Measurements from ENCODE around the gene RBMS1. TPM values are rescaled to one million over a fixed set of nuclear protein-coding genes. Genes with fewer than 3 reads are reported as not detected.
A peak's percentile ranks its signal among the peaks of the same experiment; 100 is the strongest.

RBMS1 gene
- total RNA-seq, 1 donor from 2014 or later, result 73.7 TPM

DNA sequence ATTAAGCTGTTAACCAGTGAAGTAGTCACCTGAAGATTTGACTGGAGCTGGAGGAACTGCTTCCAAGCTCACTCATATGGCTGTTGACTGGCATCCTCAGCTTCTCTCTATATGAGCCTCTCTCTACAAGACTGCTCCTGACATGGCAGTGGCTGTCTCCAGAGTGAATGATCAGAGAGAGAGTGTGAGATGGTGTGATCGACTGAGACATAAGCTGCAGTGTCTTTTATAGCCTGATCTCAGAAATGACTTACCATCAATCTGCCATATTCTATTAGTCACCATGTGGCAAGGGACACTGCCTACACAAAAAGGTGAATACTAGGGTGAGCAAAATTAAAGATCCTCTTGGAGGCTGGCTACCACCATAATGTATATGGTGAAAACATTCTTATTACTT is 7.8 kb upstream of the RBMS1 start:
- no peak for TF ChIP-seq CTCF (conservative IDR thresholded peaks at IDR 0.05)
- Mint-ChIP-seq H3K4me3 (no peak overlapping the region), H3K27me3 (no peaks in the 10 kb centered on the region), H3K4me1 (ENCODE audit: unreplicated experiment) (no peaks in the 10 kb centered on the region), H3K36me3 (no peaks in the 10 kb centered on the region), H3K27ac (no peak overlapping the region), H3K9me3 (no peaks in the 10 kb centered on the region)
- no peak for DNase-seq (ENCODE audit: extremely low spot score, unreplicated experiment)

DNA sequence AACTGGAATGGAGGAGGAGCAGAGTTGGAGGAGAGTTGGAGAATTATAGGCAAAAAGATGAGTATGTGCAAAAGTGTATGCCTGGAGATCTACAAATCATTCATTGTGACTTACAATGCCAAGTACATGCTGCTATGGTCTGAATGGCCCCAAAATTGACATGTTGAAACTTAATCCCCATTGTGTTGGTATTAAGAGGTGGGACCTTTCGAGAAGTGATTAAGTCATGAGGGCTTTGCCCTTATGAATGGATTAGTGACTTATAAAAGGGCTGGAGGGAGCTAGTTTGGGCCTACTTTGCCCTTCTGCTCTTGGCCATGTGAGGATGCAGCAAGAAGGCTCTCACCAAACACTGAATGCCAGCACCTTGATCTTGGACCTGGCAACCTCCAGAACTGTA is 6.3 kb upstream of the RBMS1 start:
- DNase-seq (ENCODE audit: extremely low spot score, unreplicated experiment), result no peak
- Mint-ChIP-seq H3K4me3 (no peak overlapping the region), H3K36me3 (no peaks in the 10 kb centered on the region), H3K9me3 (no peaks in the 10 kb centered on the region), H3K4me1 (ENCODE audit: unreplicated experiment) (no peaks in the 10 kb centered on the region), H3K27me3 (no peaks in the 10 kb centered on the region), H3K27ac (no peak overlapping the region)
- no peak for TF ChIP-seq CTCF (conservative IDR thresholded peaks at IDR 0.05)

DNA sequence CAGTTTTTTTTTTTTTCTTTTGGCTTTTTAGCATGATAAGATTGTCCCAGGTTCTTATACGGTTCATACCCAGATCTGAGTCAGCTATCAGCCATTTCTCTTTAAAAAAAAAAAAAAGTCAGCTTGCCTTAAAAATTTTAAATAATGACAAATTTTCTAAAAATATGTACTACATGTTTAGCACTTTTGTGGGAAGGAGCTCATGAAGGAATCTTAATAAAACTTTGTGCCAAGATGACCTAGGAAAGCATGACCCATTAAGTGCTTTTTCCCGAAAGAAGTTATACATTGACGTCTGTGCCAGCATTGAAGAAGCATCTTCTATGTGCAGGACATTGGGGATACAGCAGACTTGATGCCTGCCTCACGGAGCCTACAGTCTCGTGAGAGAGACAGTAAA is 4.5 kb upstream of the RBMS1 start:
- no peak for DNase-seq (ENCODE audit: extremely low spot score, unreplicated experiment)
- no peak overlapping the region for H3K27ac Mint-ChIP-seq
- no peak overlapping the region for H3K4me3 Mint-ChIP-seq
- no peaks in the 10 kb centered on the region for H3K9me3 Mint-ChIP-seq
- TF ChIP-seq CTCF (conservative IDR thresholded peaks at IDR 0.05), result no peak
- H3K4me1 Mint-ChIP-seq (ENCODE audit: unreplicated experiment), result no peaks in the 10 kb centered on the region
- H3K36me3 Mint-ChIP-seq, result no peaks in the 10 kb centered on the region
- H3K27me3 Mint-ChIP-seq, result no peaks in the 10 kb centered on the region

DNA sequence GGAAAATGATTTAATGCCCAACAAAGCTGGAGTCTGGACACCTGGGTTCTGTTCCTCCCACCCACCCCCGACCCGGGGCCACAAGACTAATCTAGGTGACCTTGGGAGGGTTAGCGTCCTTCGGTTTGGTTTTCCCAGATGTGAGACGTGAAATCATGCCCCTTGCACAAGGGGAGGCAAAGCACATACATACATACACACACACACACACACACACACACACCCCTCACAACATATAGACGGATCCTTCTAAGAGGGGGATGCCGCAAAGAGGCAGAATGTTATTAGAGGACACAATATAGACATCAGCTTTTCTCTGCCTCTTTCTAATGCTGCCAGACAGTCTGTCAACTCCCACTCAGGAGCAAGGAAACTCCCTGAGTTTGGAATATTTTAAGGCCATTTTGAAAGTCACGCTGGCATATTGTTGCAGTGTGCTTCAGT is 616 bp upstream of the RBMS1 start:
- Mint-ChIP-seq H3K4me3 (peak overlapping the region; percentile 88), H3K9me3 (no peaks in the 10 kb centered on the region), H3K36me3 (no peaks in the 10 kb centered on the region), H3K27me3 (no peaks in the 10 kb centered on the region), H3K4me1 (ENCODE audit: unreplicated experiment) (peaks cover 19% of the 10 kb centered on the region), H3K27ac (peak overlapping the region; percentile 79)
- DNase-seq (ENCODE audit: extremely low spot score, unreplicated experiment), result no peak
- TF ChIP-seq CTCF (conservative IDR thresholded peaks at IDR 0.05), result no peak

- no peaks in the 10 kb centered on the region for H3K27me3 Mint-ChIP-seq
- no peak for TF ChIP-seq CTCF (conservative IDR thresholded peaks at IDR 0.05)
- peaks cover 3% of the 10 kb centered on the region for H3K36me3 Mint-ChIP-seq
- DNase-seq (ENCODE audit: extremely low spot score, unreplicated experiment), result peak; percentile 83
- H3K4me3 Mint-ChIP-seq, result peak overlapping the region; percentile 92
- H3K4me1 Mint-ChIP-seq (ENCODE audit: unreplicated experiment), result peaks cover 20% of the 10 kb centered on the region
- H3K9me3 Mint-ChIP-seq, result no peaks in the 10 kb centered on the region
- peak overlapping the region; percentile 88 for H3K27ac Mint-ChIP-seq
These were observed 993 bp downstream of the RBMS1 start for GRCh38 chr2:160492401-160493226.

Measured in type B pancreatic cell (in vitro differentiated cells).